Subcutaneous adipose tissue (tissue), 4 donors: Measurements from ENCODE around the gene NVL. TPM values are rescaled to one million over a fixed set of nuclear protein-coding genes. Genes with fewer than 3 reads are reported as not detected.

Source experiments
- total RNA-seq, 4 donors: library from RNA; depleted of rRNA; stranded (reverse); fragments of >200 nt; gene quantifications; one replicate each; pipeline ENCODE4 v1.1.0, GENCODE V29; 2016
- TF ChIP-seq, protein P1 (sequence below): fragments of 450-650 bp; IDR thresholded peaks from one replicate; pipeline ENCODE4 v1.5.1; 2016; ENCODE audit warnings: low read depth, mild to moderate bottlenecking, control low read depth, antibody characterized with exemption, moderate library complexity

Gene NVL
- total RNA-seq, 4 donors from 2014 or later, result 18.9 to 43.3 (median 28.2) TPM

DNA sequence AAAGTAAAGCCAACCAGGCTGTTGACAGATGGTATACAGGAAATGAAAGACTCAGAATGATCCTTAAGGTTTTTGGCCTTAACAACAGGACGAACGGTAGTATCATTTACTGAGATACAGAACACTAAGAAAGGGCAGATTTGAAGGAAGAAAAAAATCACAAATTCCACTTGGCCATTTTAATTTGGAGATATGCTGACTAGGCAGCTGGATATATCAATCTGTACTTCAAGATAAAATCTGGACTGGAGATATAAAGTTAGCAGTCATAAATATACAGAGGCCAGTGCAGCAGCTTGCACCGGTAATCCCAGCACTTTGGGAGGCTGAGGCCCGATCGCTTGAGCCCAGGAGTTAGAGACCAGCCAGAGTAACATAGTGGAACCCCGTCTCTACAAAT, 1.3 kb downstream of the NVL start:
- TF ChIP-seq, protein P1, sequence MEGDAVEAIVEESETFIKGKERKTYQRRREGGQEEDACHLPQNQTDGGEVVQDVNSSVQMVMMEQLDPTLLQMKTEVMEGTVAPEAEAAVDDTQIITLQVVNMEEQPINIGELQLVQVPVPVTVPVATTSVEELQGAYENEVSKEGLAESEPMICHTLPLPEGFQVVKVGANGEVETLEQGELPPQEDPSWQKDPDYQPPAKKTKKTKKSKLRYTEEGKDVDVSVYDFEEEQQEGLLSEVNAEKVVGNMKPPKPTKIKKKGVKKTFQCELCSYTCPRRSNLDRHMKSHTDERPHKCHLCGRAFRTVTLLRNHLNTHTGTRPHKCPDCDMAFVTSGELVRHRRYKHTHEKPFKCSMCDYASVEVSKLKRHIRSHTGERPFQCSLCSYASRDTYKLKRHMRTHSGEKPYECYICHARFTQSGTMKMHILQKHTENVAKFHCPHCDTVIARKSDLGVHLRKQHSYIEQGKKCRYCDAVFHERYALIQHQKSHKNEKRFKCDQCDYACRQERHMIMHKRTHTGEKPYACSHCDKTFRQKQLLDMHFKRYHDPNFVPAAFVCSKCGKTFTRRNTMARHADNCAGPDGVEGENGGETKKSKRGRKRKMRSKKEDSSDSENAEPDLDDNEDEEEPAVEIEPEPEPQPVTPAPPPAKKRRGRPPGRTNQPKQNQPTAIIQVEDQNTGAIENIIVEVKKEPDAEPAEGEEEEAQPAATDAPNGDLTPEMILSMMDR, result no peak

GRCh38 chr1:224325959-224326358, 4.0 kb downstream of the NVL start:
- TF ChIP-seq, protein P1, result no peak

DNA sequence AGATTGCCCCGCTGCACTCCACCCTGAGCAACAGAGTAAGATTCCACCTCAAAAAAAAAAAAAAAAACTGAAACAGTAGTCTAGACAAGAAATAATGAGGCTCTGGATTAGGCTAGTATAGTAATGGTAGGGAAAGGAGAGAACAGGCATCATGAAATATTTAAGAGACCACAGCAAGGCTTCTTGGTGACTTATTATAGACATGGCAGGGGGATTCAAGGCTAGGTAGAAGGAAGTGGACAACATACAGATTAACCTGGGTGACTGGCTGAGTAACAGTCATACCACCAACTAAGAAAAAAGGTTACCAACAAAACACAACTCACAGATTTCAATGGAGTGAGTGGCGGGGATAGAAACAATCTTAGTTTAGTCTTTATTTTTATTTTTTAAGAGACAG, 8.3 kb downstream of the NVL start:
- TF ChIP-seq, protein P1, result no peak

DNA sequence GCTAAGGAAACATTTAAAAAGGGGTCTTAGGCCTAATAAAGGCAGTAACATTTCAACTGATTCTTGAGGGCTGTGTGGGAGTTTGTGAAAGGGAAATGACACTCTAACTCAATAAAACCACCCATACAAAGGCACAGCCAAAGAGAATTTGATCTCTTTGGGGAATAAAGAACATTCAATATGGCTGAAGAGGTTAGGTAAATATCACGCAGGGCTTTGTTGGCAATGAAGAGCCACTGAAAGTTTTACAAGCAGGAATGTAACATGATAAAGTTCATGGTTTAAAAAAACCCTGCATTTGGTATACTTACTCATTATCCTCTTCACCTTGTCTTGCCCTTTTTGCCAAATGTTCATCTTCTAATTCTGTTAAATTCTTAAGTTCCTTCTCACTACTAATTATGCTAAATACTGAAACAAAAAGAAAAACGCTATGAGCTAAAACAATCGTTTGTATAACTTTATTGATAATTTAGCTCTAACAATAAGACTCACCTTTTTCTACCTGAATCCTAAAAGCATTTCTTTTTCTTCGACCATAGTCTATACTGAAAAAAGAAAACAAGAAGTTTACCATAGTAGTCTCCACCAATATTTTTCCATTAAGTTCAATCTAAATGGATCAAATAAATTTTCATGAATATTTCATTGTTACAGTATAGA, 12.5 kb downstream of the NVL start:
- TF ChIP-seq, protein P1, result no peak

DNA sequence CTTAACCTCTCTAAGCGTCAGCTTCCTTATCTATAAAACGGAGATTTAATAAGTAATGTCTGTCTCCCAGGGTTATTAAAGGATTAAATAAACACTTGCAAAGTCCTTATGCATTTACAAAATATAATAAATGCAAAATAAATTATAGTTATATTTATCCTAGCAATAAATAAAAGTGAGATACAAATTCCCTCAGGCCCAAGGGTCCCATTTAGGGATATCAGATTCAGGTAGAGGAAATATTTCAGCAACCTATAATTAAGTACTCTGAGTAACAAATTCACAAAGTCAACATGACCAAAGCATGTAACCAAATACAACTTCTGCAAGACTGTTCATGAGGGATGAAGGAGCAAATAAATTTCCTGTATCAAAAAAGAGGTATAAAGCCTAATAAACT, 17.9 kb downstream of the NVL start:
- TF ChIP-seq, protein P1, result no peak

DNA sequence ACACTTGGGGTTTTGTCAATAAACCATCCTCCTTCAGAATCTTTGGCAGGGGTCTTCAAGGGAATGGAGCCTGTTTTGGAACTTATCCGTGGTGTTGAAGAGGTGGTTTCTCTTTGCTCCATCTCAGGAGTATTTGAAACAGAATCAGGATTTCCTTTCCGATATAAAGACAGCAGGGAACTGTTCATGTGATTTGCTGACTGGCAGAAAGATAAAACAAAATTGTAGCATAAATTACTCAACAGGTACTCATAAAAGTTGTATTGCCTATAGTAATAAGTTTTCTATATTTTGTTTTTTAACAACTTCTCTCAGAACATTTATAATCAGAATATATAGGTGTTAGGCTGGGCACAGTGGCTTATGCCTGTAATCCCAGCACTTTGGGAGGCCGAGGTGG, 21.9 kb downstream of the NVL start:
- TF ChIP-seq, protein P1, result no peak

DNA sequence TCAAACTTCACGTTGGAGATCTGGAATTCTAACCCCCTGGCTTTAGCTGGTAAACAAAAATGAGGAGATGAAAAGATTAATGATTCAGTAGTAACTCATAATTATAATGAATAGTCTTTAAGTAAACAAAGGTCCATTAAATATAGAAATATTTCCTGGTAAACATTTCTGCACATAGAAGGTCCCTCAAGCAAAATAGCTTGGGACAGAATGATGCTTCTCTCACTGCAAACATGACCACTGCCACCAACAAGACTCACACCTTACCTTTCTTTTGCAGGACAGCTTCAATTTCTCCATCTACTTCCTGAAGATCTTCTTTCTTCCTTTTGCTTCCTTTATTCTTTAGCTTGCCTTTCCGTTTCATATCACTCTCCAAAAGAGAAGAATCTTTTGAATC, 25.2 kb downstream of the NVL start:
- TF ChIP-seq, protein P1, result no peak
